SIG-M5 treated with dmso at 0.1 percent for 504 hours (cell line): ENCODE measurements around the gene SMURF2.
A peak's percentile ranks its signal among the peaks of the same experiment; 100 is the strongest.
"Not testable (repeated sequence)": the region's sequence is repeated elsewhere in the genome, so short reads cannot be mapped to it uniquely, and the experiment has no call there.

Source experiments
- DNase-seq: peaks from one replicate; lab custom pipeline; 2025; ENCODE audit not compliant: unreplicated experiment; lab: John Stamatoyannopoulos, UW

SMURF2 gene

DNA sequence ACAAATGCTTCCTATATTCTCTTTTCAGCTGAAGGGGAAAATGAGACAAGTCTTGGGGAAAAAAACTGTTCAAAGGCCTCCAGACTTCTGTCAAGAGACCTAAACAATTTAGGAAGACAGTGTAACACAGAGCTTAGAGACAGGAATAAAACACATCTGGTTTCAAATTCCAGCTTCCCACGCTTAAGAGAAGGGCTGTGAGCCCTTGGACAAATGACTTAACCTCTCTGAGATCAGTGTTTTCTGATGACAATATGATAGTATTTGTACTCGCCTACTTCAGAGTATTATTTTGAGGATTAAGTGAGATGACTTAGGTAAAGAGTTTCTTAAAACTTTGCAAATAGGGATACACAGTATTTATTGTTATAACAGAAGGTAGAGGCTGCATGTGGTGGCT lies 29.5 kb downstream of the SMURF2 start:
- no peak for DNase-seq

- no peak for DNase-seq
Observed at GRCh38 chr17:64632194-64632593, 29.9 kb downstream of the SMURF2 start.

- peak; percentile 71 for DNase-seq
Observed at GRCh38 chr17:64630309-64631223, 31.5 kb downstream of the SMURF2 start.

DNA sequence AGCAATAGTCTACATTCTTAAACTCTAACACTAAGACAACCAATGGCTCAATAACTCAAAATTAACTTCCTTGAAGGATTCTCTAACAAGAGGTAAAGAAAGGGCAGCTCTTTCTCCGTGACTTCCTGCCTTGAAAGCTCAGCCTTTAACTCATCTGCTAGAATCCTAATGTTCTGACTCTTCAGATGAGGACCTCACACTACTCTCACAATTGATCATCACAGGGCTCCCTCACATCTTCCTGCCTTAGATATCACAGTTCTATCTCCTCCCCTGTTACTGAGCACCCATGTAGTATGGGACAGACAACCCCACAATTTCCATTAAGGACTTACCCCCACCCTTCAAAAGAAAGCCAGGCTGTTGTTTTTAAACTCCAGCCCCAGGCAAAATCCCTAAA lies 33.5 kb downstream of the SMURF2 start:
- DNase-seq: no peak

DNA sequence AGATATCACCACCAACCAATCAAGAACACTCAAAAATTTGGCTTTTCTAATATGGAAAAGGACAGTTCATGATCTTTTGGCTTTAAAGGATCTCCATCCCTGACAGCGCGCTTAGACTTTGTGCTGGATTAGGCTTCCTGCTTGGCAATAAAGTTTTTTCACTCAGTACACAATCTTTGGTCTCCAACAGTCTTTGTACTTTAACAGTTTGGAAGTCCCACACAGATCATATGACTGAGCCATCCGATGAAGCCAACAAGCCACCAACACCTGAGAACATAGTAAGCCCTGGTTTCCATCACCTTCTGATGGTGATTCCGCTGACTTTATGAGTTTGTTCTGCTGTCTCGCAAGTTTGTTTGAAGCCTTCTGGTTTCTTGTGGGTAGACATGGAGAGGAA lies 34.3 kb downstream of the SMURF2 start:
- DNase-seq: no peak

- DNase-seq: no peak
Observed at GRCh38 chr17:64626827-64627226, 35.3 kb downstream of the SMURF2 start.

DNA sequence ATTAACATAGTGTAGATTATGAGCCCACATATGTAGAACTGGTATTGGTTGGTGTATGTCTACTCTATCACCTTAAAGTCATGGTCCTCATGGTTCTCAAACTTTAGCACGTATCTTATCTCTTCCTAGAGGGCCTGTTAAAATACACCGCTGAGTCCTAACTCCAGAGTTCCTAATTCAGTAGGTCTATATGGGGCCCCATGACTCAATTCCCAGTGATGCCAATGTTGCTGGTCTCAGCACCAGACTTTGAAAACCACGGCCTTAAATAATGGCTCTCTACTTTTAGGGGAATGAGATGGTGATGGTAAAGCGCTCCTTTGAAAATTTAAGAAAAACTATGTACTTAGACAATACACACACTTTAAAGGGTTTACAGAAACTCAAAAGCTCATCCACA lies 36.6 kb downstream of the SMURF2 start:
- no peak for DNase-seq

DNA sequence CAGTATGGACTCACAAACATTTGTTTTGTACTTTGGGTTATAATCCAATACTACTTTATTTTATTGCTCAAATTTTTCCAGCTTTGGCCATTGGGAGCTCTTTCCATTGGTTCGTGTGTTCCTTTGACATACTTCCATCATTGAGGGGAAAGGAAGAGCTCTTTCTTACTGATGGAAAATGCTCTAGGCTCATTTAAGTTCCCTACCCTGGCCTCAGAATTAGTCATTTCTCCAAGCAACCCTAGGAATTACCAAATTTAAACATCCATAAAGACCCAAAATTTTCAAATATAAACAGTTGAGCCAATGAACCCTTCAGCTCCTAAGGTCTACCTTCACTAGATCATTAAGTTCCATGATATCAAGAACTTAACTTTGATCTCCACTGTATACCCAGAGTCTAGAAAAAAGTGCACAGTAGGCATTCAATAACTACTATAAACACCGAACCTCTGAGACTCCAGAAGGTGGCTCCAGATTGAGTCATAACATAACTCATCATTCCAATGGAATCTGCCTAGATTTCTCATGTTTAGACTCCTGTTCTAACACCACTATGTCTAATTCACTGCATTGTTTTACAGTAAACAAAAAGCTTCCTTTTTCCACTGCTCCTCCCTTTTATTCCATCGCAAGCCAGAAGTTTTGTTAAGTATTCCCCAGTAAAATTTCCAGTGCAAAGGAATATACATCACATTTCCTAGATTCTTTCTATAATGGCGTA lies 39.0 kb downstream of the SMURF2 start:
- DNase-seq: no peak

DNA sequence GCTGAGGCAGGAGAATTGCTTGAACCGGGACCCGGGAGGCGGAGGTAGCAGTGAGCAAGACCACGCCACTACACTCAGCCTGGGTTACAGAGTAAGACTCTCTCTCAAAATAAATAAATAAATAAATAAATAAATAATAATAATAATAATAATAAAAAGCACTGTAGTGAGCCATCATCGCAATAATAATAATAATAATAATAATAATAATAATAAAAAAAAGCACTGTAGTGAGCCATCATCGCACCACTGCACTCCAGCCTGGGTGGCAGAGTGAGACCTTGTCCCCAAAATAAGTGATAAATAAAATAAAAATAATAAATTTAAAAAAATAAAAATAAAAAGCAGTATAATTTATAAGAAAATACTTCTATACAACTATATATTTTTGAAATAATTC lies 40.3 kb downstream of the SMURF2 start:
- no peak for DNase-seq

DNA sequence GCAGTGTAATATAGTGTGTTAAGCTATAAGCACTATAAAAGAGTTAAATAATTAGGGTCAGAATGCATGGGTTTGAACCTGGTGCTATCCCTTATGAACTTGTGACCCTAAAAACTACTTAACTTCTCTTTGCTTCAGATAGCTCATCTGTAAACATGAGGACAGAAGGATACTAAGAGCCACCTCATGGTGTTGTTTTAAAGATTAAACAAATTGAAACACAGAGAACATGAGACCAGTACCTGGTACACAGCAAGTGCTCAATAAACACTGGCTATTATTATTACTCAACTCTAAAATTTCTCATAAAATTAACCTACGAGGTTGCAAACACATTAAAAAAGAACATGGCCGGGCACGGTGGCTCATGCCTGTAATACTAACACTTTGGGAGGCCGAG lies 43.3 kb downstream of the SMURF2 start:
- no peak for DNase-seq

DNA sequence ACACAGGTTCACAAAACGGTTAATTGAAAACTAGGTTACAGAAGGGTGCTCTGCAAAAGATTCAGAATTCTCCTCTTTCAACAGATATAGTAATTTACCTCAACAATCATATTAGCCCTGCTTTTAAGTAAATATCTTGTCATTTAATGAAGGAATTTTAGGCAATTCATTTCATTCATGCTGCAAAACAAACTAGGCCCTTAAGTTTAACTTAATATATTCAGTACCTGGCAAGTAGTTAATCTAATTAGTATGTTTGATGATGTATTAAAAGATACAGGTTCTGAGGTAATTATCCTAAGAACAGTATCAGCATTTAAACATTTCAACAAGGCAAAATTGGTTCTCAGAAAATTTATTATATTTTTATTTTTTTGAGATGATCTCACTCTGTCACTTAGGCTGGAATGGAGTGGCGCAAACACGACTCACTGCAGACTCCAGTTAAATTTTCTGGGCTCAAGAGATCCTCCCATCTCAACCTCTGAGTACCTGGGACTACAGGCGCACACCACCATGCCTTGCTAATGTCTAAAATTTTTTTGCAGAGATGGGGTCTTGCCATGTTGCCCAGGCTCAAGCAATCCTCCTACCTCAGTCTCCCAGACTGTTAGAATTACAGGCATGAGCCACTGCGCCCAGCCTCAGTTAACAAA lies 44.9 kb downstream of the SMURF2 start:
- no peak for DNase-seq

DNA sequence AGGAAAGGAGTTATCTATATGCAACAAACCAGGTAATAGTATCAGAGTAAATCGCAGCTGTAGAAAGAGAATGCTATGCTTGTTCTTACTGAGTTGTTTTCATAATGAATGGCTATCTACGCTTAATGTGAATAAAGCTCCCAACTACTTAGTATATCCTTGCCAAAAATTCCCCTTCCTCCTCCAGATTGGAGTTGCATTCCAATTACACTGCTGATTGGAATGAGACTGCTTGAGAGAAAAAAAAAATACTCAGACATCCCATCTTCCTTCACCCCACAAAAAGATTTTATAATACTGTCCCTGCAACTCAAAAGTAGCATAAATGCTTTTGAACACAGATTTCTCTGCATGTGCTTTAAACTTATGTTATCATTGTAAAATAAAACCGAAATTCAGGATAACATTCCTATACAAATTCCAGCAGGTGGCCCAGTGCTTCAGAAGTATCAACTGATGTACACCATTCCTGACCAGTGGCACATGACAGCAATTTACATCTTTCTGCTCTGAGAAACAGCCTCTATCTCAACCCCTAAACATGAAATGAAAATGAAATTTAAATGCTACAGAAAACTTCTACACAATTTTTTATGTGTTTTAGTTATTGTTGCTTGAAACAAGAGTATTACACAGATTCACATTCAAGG lies 47.0 kb downstream of the SMURF2 start:
- DNase-seq: no peak

- DNase-seq: no peak
Observed at GRCh38 chr17:64614266-64615027, 47.7 kb downstream of the SMURF2 start.

- DNase-seq: no peak
Observed at GRCh38 chr17:64611369-64611768, 50.7 kb downstream of the SMURF2 start.

DNA sequence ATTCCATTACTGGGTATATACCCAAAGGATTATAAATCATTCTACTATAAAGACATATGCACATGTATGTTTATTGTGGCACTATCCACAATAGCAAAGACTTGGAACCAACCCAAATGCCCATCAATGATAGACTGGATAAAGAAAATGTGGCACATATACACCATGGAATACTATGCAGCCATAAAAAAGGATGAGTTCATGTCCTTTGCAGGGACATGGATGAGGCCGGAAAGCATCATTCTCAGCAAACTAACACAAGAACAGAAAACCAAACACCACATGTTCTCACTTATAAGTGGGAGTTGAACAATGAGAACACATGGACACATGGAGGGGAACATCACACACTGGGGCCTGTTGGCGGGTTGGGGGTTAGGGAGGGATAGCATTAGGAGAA lies 51.9 kb downstream of the SMURF2 start:
- DNase-seq: not testable (repeated sequence)

GRCh38 chr17:64608571-64608981 lies 53.5 kb downstream of the SMURF2 start:
- DNase-seq: no peak

- no peak for DNase-seq
Observed at GRCh38 chr17:64607862-64608565, 54.1 kb downstream of the SMURF2 start.

- DNase-seq: not testable (repeated sequence)
Observed at GRCh38 chr17:64604532-64604931, 57.6 kb downstream of the SMURF2 start.

GRCh38 chr17:64603987-64604386 lies 58.1 kb downstream of the SMURF2 start:
- DNase-seq: no peak

DNA sequence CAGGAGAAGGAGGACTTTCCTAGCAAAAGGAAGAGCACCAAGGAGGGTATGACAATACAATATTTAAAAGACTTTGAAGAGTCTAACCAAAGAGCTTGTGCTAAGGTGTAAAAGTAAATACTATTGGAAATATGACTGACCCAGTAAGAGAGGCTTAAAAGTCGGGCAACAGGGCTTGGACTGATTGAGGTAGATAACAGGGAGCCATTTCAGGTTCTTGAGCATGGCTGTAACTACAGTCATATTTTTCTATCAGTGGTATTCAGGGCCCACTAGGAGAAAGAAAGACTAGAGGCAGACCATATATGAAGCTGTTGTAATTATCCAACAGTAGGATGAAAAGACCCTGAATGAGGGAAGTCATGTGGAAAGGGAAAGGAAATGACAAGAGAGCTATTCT lies 62.3 kb downstream of the SMURF2 start:
- DNase-seq: no peak
